Measurements from ENCODE around the gene PHEX. TPM values are rescaled to one million over a fixed set of nuclear protein-coding genes. Genes with fewer than 3 reads are reported as not detected.

The PHEX gene
- total and polyA plus RNA-seq, 5 experiments from 2014 or later = 0.18 to 0.19 TPM; not detected in 3

- no peaks in the 10 kb centered on the region for H3K36me3 Mint-ChIP-seq
- H3K27me3 Mint-ChIP-seq = no peaks in the 10 kb centered on the region
- ATAC-seq = no peak
- POLR2A ChIA-PET = no interaction called here
- DNase-seq = no peak
- no peak overlapping the region for H3K27ac Mint-ChIP-seq
- no peaks in the 10 kb centered on the region for H3K9me3 Mint-ChIP-seq
- H3K4me1 Mint-ChIP-seq = no peaks in the 10 kb centered on the region
- no peak overlapping the region for H3K4me3 Mint-ChIP-seq
Measured at GRCh38 chrX:22118161-22118830, 86.2 kb downstream of the PHEX start.

- no peaks in the 10 kb centered on the region for H3K27me3 Mint-ChIP-seq
- no peaks in the 10 kb centered on the region for H3K4me1 Mint-ChIP-seq
- H3K36me3 Mint-ChIP-seq = no peaks in the 10 kb centered on the region
- H3K9me3 Mint-ChIP-seq = no peaks in the 10 kb centered on the region
- H3K4me3 Mint-ChIP-seq = no peak overlapping the region
- no peak overlapping the region for H3K27ac Mint-ChIP-seq
- DNase-seq = no peak
- ATAC-seq = no peak
- POLR2A ChIA-PET = no interaction called here
Measured at GRCh38 chrX:22121161-22121560, 89.0 kb downstream of the PHEX start.

- POLR2A ChIA-PET = no interaction called here
- no peak overlapping the region for H3K4me3 Mint-ChIP-seq
Measured at GRCh38 chrX:22122510-22122909, 90.4 kb downstream of the PHEX start.

GRCh38 chrX:22124098-22124497, 92.0 kb downstream of the PHEX start:
- POLR2A ChIA-PET = no interaction called here
- H3K36me3 Mint-ChIP-seq = no peaks in the 10 kb centered on the region

More at GRCh38 chrX:22122510-22122909, 90.4 kb downstream of the PHEX start:
- H3K9me3 Mint-ChIP-seq = no peaks in the 10 kb centered on the region
- H3K36me3 Mint-ChIP-seq = no peaks in the 10 kb centered on the region
- DNase-seq = no peak
- no peaks in the 10 kb centered on the region for H3K27me3 Mint-ChIP-seq
- H3K27ac Mint-ChIP-seq = no peak overlapping the region
- ATAC-seq = no peak
- no peaks in the 10 kb centered on the region for H3K4me1 Mint-ChIP-seq

GRCh38 chrX:22125481-22125880, 93.4 kb downstream of the PHEX start:
- Mint-ChIP-seq H3K9me3 (no peaks in the 10 kb centered on the region), H3K27me3 (peaks cover 0 to 5% (median 0%) of the 10 kb centered on the region in 5 donors), H3K36me3 (no peaks in the 10 kb centered on the region), H3K4me3 (no peak overlapping the region), H3K4me1 (no peaks in the 10 kb centered on the region), H3K27ac (no peak overlapping the region)
- POLR2A ChIA-PET = no interaction called here
- DNase-seq (no peak), ATAC-seq (no peak)

More at GRCh38 chrX:22124098-22124497, 92.0 kb downstream of the PHEX start:
- ATAC-seq = no peak
- no peak overlapping the region for H3K27ac Mint-ChIP-seq
- no peaks in the 10 kb centered on the region for H3K27me3 Mint-ChIP-seq
- no peak for DNase-seq
- no peaks in the 10 kb centered on the region for H3K4me1 Mint-ChIP-seq
- H3K4me3 Mint-ChIP-seq = no peak overlapping the region
- no peaks in the 10 kb centered on the region for H3K9me3 Mint-ChIP-seq

GRCh38 chrX:22126327-22126726, 94.2 kb downstream of the PHEX start:
- Mint-ChIP-seq H3K27ac (no peak overlapping the region), H3K27me3 (peaks cover 0 to 5% (median 0%) of the 10 kb centered on the region in 5 donors), H3K9me3 (no peaks in the 10 kb centered on the region), H3K4me1 (no peaks in the 10 kb centered on the region), H3K36me3 (no peaks in the 10 kb centered on the region), H3K4me3 (no peak overlapping the region)
- DNase-seq (no peak), ATAC-seq (no peak)
- POLR2A ChIA-PET = no interaction called here

- H3K9me3 Mint-ChIP-seq = no peaks in the 10 kb centered on the region
- H3K36me3 Mint-ChIP-seq = no peaks in the 10 kb centered on the region
- POLR2A ChIA-PET = no interaction called here
- ATAC-seq (no peak), DNase-seq (no peak)
- peaks cover 0 to 5% (median 0%) of the 10 kb centered on the region in 5 donors for H3K27me3 Mint-ChIP-seq
- no peak overlapping the region for H3K27ac Mint-ChIP-seq
- no peak overlapping the region for H3K4me3 Mint-ChIP-seq
- H3K4me1 Mint-ChIP-seq = no peaks in the 10 kb centered on the region
Measured at GRCh38 chrX:22128961-22129360, 96.8 kb downstream of the PHEX start.

GRCh38 chrX:22134681-22135080, 102.6 kb downstream of the PHEX start:
- no peak for DNase-seq
- Mint-ChIP-seq H3K36me3 (no peaks in the 10 kb centered on the region), H3K27me3 (peaks cover 0 to 4% (median 0%) of the 10 kb centered on the region in 5 donors), H3K4me3 (no peak overlapping the region), H3K4me1 (peaks cover 0 to 7% (median 4%) of the 10 kb centered on the region in 4 donors), H3K9me3 (no peaks in the 10 kb centered on the region), H3K27ac (no peak overlapping the region)
- POLR2A ChIA-PET = no interaction called here
- ATAC-seq = no peak

GRCh38 chrX:22135171-22135711, 103.1 kb downstream of the PHEX start:
- POLR2A ChIA-PET = no interaction called here

GRCh38 chrX:22135994-22136684, 104.0 kb downstream of the PHEX start:
- POLR2A ChIA-PET = no interaction called here
- ATAC-seq = peak in 1 of 2 donors; percentile 30
- peak overlapping the region in 9 of 10 donors; percentile 20 to 72 (median 45) for H3K4me3 Mint-ChIP-seq
- no peaks in the 10 kb centered on the region for H3K36me3 Mint-ChIP-seq
- H3K27me3 Mint-ChIP-seq = no peaks in the 10 kb centered on the region
- H3K9me3 Mint-ChIP-seq = no peaks in the 10 kb centered on the region
- peaks cover 0 to 7% (median 4%) of the 10 kb centered on the region in 4 donors for H3K4me1 Mint-ChIP-seq
- H3K27ac Mint-ChIP-seq = no peak overlapping the region
- DNase-seq = peak in 6 of 10 donors; percentile 2 to 57 (median 36)

More at GRCh38 chrX:22135171-22135711, 103.1 kb downstream of the PHEX start:
- H3K36me3 Mint-ChIP-seq = no peaks in the 10 kb centered on the region
- no peak overlapping the region for H3K27ac Mint-ChIP-seq
- no peak for DNase-seq
- H3K9me3 Mint-ChIP-seq = no peaks in the 10 kb centered on the region
- no peaks in the 10 kb centered on the region for H3K27me3 Mint-ChIP-seq
- H3K4me3 Mint-ChIP-seq = no peak overlapping the region
- no peak for ATAC-seq
- H3K4me1 Mint-ChIP-seq = peaks cover 0 to 7% (median 4%) of the 10 kb centered on the region in 4 donors

GRCh38 chrX:22136711-22137110, 104.6 kb downstream of the PHEX start:
- Mint-ChIP-seq H3K27me3 (no peaks in the 10 kb centered on the region), H3K4me1 (peaks cover 0 to 7% (median 4%) of the 10 kb centered on the region in 4 donors), H3K27ac (no peak overlapping the region), H3K36me3 (no peaks in the 10 kb centered on the region), H3K4me3 (peak overlapping the region in 2 of 10 donors; percentile 39 to 41), H3K9me3 (no peaks in the 10 kb centered on the region)
- POLR2A ChIA-PET = no interaction called here
- DNase-seq (no peak), ATAC-seq (no peak)

GRCh38 chrX:22139822-22140221, 107.7 kb downstream of the PHEX start:
- POLR2A ChIA-PET = no interaction called here
- H3K4me3 Mint-ChIP-seq = no peak overlapping the region

GRCh38 chrX:22141047-22141730, 109.1 kb downstream of the PHEX start:
- no peak overlapping the region for H3K4me3 Mint-ChIP-seq
- no peaks in the 10 kb centered on the region for H3K36me3 Mint-ChIP-seq
- no peak for DNase-seq
- H3K27me3 Mint-ChIP-seq = peaks cover 0 to 2% (median 0%) of the 10 kb centered on the region in 5 donors
- no peaks in the 10 kb centered on the region for H3K9me3 Mint-ChIP-seq
- no peak overlapping the region for H3K27ac Mint-ChIP-seq
- H3K4me1 Mint-ChIP-seq = peaks cover 0 to 3% (median 2%) of the 10 kb centered on the region in 4 donors
- POLR2A ChIA-PET = no interaction called here
- no peak for ATAC-seq

More at GRCh38 chrX:22139822-22140221, 107.7 kb downstream of the PHEX start:
- Mint-ChIP-seq H3K27ac (no peak overlapping the region), H3K27me3 (peaks cover 0 to under 1% (median 0%) of the 10 kb centered on the region in 5 donors), H3K9me3 (no peaks in the 10 kb centered on the region), H3K36me3 (no peaks in the 10 kb centered on the region), H3K4me1 (peaks cover 0 to 7% (median 4%) of the 10 kb centered on the region in 4 donors)
- ATAC-seq (no peak), DNase-seq (no peak)
